ENCODE results near the gene TUBB1. TPM values are rescaled to one million over a fixed set of nuclear protein-coding genes. Genes with fewer than 3 reads are reported as not detected.

TUBB1 gene
- total and polyA plus RNA-seq, 2 of the 13 experiments (the other 11 are each of a cell fraction or from before 2014, with no cell fraction given) = 0.11 to 57.6 TPM

DNA sequence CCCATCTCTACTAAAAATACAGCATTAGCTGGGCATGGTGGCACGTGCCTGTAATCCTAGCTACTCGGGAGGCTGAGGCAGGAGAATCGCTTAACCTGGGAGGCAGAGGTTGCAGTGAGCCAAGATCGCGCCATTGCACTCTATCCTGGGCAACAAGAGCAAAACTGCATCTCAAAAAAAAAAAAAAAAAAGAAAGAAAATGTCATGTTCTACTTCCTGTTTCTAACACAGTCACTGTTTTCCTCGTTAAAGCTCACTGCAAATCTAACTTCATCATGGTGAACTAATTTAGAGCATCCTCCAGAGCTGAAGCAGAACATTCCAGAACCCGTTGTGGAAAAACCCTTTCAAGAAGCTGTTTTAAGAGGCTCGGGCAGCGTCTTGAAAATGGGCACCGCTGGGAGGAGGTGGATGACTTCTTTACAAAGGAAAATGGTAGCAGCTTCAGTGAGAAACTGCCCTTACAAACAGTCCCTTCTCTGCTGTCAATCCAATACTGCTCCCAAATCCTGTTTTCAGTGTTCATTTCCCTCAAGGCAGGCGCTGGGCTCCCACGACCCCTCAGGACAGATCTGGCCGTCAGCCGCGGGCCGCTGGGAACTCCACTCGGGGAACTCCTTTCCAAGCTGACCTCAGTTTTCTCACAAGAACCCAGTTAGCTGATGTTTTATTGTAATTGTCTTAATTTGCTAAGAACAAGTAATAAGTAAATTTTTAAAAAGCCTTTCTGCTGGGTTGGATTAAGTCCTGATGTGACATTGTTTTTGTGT, 24.7 kb upstream of the TUBB1 start:
- 95% methylated on average over 17 of the region's 17 CpGs for WGBS (ENCODE audit: low lambda C conversion rate)
- no peaks in the 10 kb centered on the region for H3K27me3 ChIP-seq (ENCODE audit: control insufficient read depth in 1 of 2, insufficient read depth in 2 of 2, low read length in 2 of 2)
- in situ Hi-C loops (cut with HindIII; ENCODE audit: extremely low pct_ligation_motif_present, low pct_unique_long_range_greater_than_20kb) (no loop called here), intact Hi-C loops (cut with micrococcal nuclease; ENCODE audit: unreplicated experiment) (loop anchor here (5.0 kb wide), 1 partner anchor 38 kb away; the partner anchor contains the start of gene ATP5F1E)
- ATAC-seq (no peak), FAIRE-seq (no peak), DNase-seq (ENCODE audit: low spot score) (no peak)
- H3K27ac ChIP-seq (ENCODE audit: extremely low read length, insufficient read depth, low read length) = peak overlapping the region; percentile 17
- no peak overlapping the region for H3K9ac ChIP-seq (ENCODE audit: insufficient read depth, low read depth, low read length)
- H3K36me3 ChIP-seq (replicated peaks in 1 of 2; ENCODE audit: control insufficient read depth in 1 of 2, insufficient read depth in 2 of 2, low read length in 2 of 2) = peaks cover 38 to 57% of the 10 kb centered on the region in 2 experiments
- CTCF ChIA-PET (ENCODE audit: low intra/inter-chr PET ratio, low total read pairs) = no interaction called here
- TF ChIP-seq CCAR2 (optimal IDR thresholded peaks at IDR 0.05; ENCODE audit: low read depth, low read length) = no peak
- TF ChIP-seq, protein P1, sequence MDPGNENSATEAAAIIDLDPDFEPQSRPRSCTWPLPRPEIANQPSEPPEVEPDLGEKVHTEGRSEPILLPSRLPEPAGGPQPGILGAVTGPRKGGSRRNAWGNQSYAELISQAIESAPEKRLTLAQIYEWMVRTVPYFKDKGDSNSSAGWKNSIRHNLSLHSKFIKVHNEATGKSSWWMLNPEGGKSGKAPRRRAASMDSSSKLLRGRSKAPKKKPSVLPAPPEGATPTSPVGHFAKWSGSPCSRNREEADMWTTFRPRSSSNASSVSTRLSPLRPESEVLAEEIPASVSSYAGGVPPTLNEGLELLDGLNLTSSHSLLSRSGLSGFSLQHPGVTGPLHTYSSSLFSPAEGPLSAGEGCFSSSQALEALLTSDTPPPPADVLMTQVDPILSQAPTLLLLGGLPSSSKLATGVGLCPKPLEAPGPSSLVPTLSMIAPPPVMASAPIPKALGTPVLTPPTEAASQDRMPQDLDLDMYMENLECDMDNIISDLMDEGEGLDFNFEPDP (CRISPR knock-in tag; conservative IDR thresholded peaks at IDR 0.05) = 0 out of 2 replicates have a peak, but pooled peaks have one; percentile 20
- no peak for TF ChIP-seq ZNF614 (CRISPR knock-in tag; IDR thresholded peaks at IDR 0.05; ENCODE audit: borderline replicate concordance)
- TF ChIP-seq, protein P2, sequence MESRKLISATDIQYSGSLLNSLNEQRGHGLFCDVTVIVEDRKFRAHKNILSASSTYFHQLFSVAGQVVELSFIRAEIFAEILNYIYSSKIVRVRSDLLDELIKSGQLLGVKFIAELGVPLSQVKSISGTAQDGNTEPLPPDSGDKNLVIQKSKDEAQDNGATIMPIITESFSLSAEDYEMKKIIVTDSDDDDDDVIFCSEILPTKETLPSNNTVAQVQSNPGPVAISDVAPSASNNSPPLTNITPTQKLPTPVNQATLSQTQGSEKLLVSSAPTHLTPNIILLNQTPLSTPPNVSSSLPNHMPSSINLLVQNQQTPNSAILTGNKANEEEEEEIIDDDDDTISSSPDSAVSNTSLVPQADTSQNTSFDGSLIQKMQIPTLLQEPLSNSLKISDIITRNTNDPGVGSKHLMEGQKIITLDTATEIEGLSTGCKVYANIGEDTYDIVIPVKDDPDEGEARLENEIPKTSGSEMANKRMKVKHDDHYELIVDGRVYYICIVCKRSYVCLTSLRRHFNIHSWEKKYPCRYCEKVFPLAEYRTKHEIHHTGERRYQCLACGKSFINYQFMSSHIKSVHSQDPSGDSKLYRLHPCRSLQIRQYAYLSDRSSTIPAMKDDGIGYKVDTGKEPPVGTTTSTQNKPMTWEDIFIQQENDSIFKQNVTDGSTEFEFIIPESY (CRISPR knock-in tag; IDR thresholded peaks at IDR 0.05) = peak; percentile 47; the same call in 1 of the 2 replicates
- TF ChIP-seq, protein P3, sequence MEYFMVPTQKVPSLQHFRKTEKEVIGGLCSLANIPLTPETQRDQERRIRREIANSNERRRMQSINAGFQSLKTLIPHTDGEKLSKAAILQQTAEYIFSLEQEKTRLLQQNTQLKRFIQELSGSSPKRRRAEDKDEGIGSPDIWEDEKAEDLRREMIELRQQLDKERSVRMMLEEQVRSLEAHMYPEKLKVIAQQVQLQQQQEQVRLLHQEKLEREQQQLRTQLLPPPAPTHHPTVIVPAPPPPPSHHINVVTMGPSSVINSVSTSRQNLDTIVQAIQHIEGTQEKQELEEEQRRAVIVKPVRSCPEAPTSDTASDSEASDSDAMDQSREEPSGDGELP (IDR thresholded peaks at IDR 0.05; ENCODE audit: borderline replicate concordance, low read depth) = no peak
- TF ChIP-seq ZNF292 (CRISPR knock-in tag; IDR thresholded peaks at IDR 0.05; ENCODE audit: borderline replicate concordance, low read depth) = no peak
- TF ChIP-seq, protein P4, sequence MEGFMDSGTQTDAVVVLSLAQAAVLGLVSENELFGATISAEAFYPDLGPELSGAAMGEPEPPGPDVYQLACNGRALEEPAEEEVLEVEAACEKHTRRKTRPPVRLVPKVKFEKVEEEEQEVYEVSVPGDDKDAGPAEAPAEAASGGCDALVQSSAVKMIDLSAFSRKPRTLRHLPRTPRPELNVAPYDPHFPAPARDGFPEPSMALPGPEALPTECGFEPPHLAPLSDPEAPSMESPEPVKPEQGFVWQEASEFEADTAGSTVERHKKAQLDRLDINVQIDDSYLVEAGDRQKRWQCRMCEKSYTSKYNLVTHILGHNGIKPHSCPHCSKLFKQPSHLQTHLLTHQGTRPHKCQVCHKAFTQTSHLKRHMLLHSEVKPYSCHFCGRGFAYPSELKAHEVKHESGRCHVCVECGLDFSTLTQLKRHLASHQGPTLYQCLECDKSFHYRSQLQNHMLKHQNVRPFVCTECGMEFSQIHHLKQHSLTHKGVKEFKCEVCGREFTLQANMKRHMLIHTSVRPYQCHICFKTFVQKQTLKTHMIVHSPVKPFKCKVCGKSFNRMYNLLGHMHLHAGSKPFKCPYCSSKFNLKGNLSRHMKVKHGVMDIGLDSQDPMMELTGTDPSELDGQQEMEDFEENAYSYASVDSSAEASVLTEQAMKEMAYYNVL (CRISPR knock-in tag; IDR thresholded peaks at IDR 0.05; ENCODE audit: borderline replicate concordance) = no peak
- H4K20me1 ChIP-seq (ENCODE audit: insufficient read depth, low read length) = no peaks in the 10 kb centered on the region
- no peaks in the 10 kb centered on the region for H3K79me2 ChIP-seq (ENCODE audit: insufficient read depth, low read length)
- POLR2A ChIA-PET = interaction anchor here (0.7 to 2.4 kb wide), 4 partner anchors 8 to 413 kb away, joined by 3 to 11 read pairs (median 5); partner anchors contain the start of gene ATP5F1E
- H3K9me3 ChIP-seq (ENCODE audit: low read length) = no peaks in the 10 kb centered on the region
- H3K4me3 ChIP-seq (replicated peaks in 1 of 3; ENCODE audit: insufficient read depth in 1 of 3, low read depth in 2 of 3, low read length in 3 of 3) = no peak overlapping the region
- no peak overlapping the region for H3K4me2 ChIP-seq (ENCODE audit: low read depth, low read length)
- H3K4me1 ChIP-seq (ENCODE audit: insufficient read depth, low read length) = peaks cover 67% of the 10 kb centered on the region
- H2AFZ ChIP-seq (ENCODE audit: low read length) = no peak overlapping the region
- TSS peak; percentile 24 for BruUV-seq (replicated peaks)
